K562 (cell line): ENCODE results near the gene BFSP2. TPM values are rescaled to one million over a fixed set of nuclear protein-coding genes. Genes with fewer than 3 reads are reported as not detected.

ENCODE experiments used
- ATAC-seq: fragments of 200-7000 bp; cut with Tn5 transposase; 3 replicates; pipeline ENCODE4 v1.9.1; 2020; ENCODE audit warnings: moderate library complexity
- BruUV-seq: library from RNA; stranded (reverse); fragments of 400-500 nt; replicated peaks from 2 replicates; lab custom pipeline; 2021; lab: Mats Ljungman, UMichigan
- CTCF ChIA-PET: fragments of 300-600 bp; formaldehyde crosslinking; extraction: SDS; loops from one replicate; lab custom pipeline; 2021; ENCODE audit warnings: low intra/inter-chr PET ratio; lab: Yijun Ruan, JAX
- POLR2A ChIA-PET: fragments of 300-600, 350-650 bp; sonication (Branson Sonifier 250); formaldehyde crosslinking; extraction: SDS; loops from one replicate; lab custom pipeline; 2021; ENCODE audit warnings: antibody characterized with exemption, inconsistent platforms; lab: Yijun Ruan, JAX
- DNase-seq, 4 experiments: peaks; one replicate each; pipeline versions ENCODE4 v3.0.0 to v3.0.0-alpha.2; 2011 to 2018; ENCODE audit warnings: low spot score in 3 of 4, mixed read lengths in 3 of 4; ENCODE audit errors: extremely low read depth in 1 of 4
- FAIRE-seq: peaks from 2 replicates; lab custom pipeline; 2011; peaks lifted over from hg19 to GRCh38; lab: Jason Lieb, UNC
- H2AFZ ChIP-seq: 2 replicates; pipeline ENCODE4 v1.6.0; 2011; ENCODE audit warnings: low read depth, low read length, control low read depth, inconsistent platforms
- H3K27ac ChIP-seq: fragments of 200-600 bp; 3 replicates; pipeline ENCODE4 v1.8.0; 2011; ENCODE audit warnings: low read depth, mild to moderate bottlenecking, control low read depth, inconsistent platforms, low read length, moderate library complexity, mixed read lengths; ENCODE audit errors: extremely low read depth
- H3K27me3 ChIP-seq, 2 experiments: fragments of 300-600 bp in 1 of 2; 2 replicates in 1 of 2; 3 replicates in 1 of 2; pipeline versions ENCODE4 v1.6.0 to v1.8.0; 2011; ENCODE audit warnings: inconsistent platforms in 2 of 2, low read length in 2 of 2, mild to moderate bottlenecking in 1 of 2, mixed read lengths in 1 of 2, moderate library complexity in 1 of 2; ENCODE audit not compliant: control insufficient read depth in 2 of 2, insufficient read depth in 2 of 2
- H3K36me3 ChIP-seq: fragments of 300-600 bp; 3 replicates; pipeline ENCODE4 v1.8.0; 2011; ENCODE audit warnings: mild to moderate bottlenecking, low read length, inconsistent platforms; ENCODE audit not compliant: control insufficient read depth, insufficient read depth
- H3K4me1 ChIP-seq, 2 experiments: fragments of 200-600 bp in 1 of 2; replicated peaks in 1 of 2; 2 replicates in 1 of 2; 3 replicates in 1 of 2; pipeline versions ENCODE4 v1.5.1 to v1.8.0; 2011; ENCODE audit warnings: inconsistent platforms in 2 of 2, low read length in 2 of 2, mild to moderate bottlenecking in 1 of 2, mixed read lengths in 1 of 2, moderate library complexity in 1 of 2; ENCODE audit not compliant: control insufficient read depth in 2 of 2, insufficient read depth in 2 of 2
- H3K4me2 ChIP-seq: 2 replicates; pipeline ENCODE4 v1.6.1; 2011; ENCODE audit warnings: low read length, control low read depth, inconsistent platforms, mixed read lengths; ENCODE audit not compliant: insufficient read depth
- H3K4me3 ChIP-seq: fragments of 200-600 bp; sonication (generic), shearing (Covaris generic); 2 replicates; pipeline ENCODE4 v1.5.1; 2016; ENCODE audit warnings: control low read depth, inconsistent platforms
- H3K79me2 ChIP-seq: fragments of 200-600 bp; 3 replicates; pipeline ENCODE4 v1.8.0; 2011; ENCODE audit warnings: low read length, inconsistent platforms; ENCODE audit not compliant: control insufficient read depth, insufficient read depth
- H3K9ac ChIP-seq, 2 experiments: 2 replicates each; pipeline versions ENCODE4 v1.6.0 to v1.6.1; 2011; ENCODE audit warnings: low read depth in 2 of 2, low read length in 2 of 2, control low read depth in 1 of 2, inconsistent platforms in 1 of 2, mild to moderate bottlenecking in 1 of 2, mixed read lengths in 1 of 2; ENCODE audit not compliant: insufficient read depth in 1 of 2
- H3K9me1 ChIP-seq: one replicate; pipeline ENCODE4 v1.6.0; 2011; ENCODE audit warnings: inconsistent platforms, mild to moderate bottlenecking, low read length, moderate library complexity; ENCODE audit not compliant: control insufficient read depth, insufficient read depth
- H3K9me3 ChIP-seq: replicated peaks from 2 replicates; pipeline ENCODE4 v1.5.1; 2011; ENCODE audit warnings: low read depth, low read length, inconsistent platforms; ENCODE audit not compliant: control insufficient read depth, insufficient read depth
- H4K20me1 ChIP-seq: replicated peaks from 2 replicates; pipeline ENCODE4 v1.6.1; 2011; ENCODE audit warnings: low read length, inconsistent platforms, mixed read lengths; ENCODE audit not compliant: control insufficient read depth, insufficient read depth
- CCNT2 ChIP-seq: IDR thresholded peaks from 2 replicates; pipeline ENCODE4 v1.6.1; 2011; ENCODE audit warnings: borderline replicate concordance, low read depth, mild to moderate bottlenecking, moderate library complexity, mixed read lengths, low read length; ENCODE audit not compliant: insufficient read length; ENCODE audit errors: extremely low read depth
- GTF2F1 ChIP-seq: IDR thresholded peaks from 2 replicates; pipeline ENCODE4 v1.6.1; 2011; ENCODE audit warnings: low read depth, low read length, improper control_type of control experiment
- HNRNPH1 ChIP-seq: fragments of 200-400 bp; formaldehyde crosslinking; optimal IDR thresholded peaks from 2 replicates; pipeline ENCODE3; 2017; ENCODE audit warnings: low read depth, mild to moderate bottlenecking, low read length, moderate library complexity
- L3MBTL2 ChIP-seq: fragments of 450-650 bp; IDR thresholded peaks from 2 replicates; pipeline ENCODE4 v1.6.1; 2016; ENCODE audit warnings: mild to moderate bottlenecking, moderate library complexity
- PHTF2 ChIP-seq: fragments of 250-450 bp; sonication (Bioruptor Pico); IDR thresholded peaks from 2 replicates; pipeline ENCODE4 v1.5.0; 2021; ENCODE audit warnings: mild to moderate bottlenecking
- PYGO2 ChIP-seq: fragments of 450-650 bp; IDR thresholded peaks from 2 replicates; pipeline ENCODE4 v1.6.1; 2016; ENCODE audit warnings: mild to moderate bottlenecking, missing genetic modification characterization, moderate library complexity, missing compliant biosample characterization
- SMAD3 ChIP-seq: fragments of 450-650 bp; formaldehyde crosslinking; conservative IDR thresholded peaks from 2 replicates; pipeline ENCODE4 v1.4.0; 2020; ENCODE audit warnings: mild to moderate bottlenecking
- SMC3 ChIP-seq: conservative IDR thresholded peaks from 2 replicates; pipeline ENCODE4 v1.6.1; 2011; ENCODE audit warnings: low read depth, low read length, improper control_type of control experiment; ENCODE audit not compliant: insufficient read depth
- SREBF1 ChIP-seq: fragments of 150-350 bp; IDR thresholded peaks from 2 replicates; pipeline ENCODE4 v1.6.1; 2014; ENCODE audit warnings: antibody characterized with exemption, low read depth, low read length, borderline replicate concordance
- TAF7 ChIP-seq: fragments of 450-650 bp; IDR thresholded peaks from 2 replicates; pipeline ENCODE4 v1.6.1; 2016; ENCODE audit warnings: missing genetic modification characterization, missing compliant biosample characterization
- TSC22D4 ChIP-seq: fragments of 450-650 bp; IDR thresholded peaks from 2 replicates; pipeline ENCODE4 v1.6.1; 2016; ENCODE audit warnings: missing genetic modification characterization, missing biosample characterization, control low read depth
- ZKSCAN3 ChIP-seq: fragments of 250-450 bp; sonication (Bioruptor Pico); IDR thresholded peaks from 2 replicates; pipeline ENCODE4 v1.4.0; 2020
- ZNF398 ChIP-seq: fragments of 250-450 bp; sonication (Bioruptor Pico); IDR thresholded peaks from 2 replicates; pipeline ENCODE4 v1.8.0; 2021; ENCODE audit warnings: moderate library complexity, mild to moderate bottlenecking, inconsistent platforms
- ZNF408 ChIP-seq: fragments of 250-450 bp; sonication (Bioruptor Pico); IDR thresholded peaks from 2 replicates; pipeline ENCODE4 v1.4.0; 2020; ENCODE audit warnings: low read depth, mild to moderate bottlenecking, moderate library complexity
- ZNF695 ChIP-seq: fragments of 450-650 bp; formaldehyde crosslinking; IDR thresholded peaks from 2 replicates; pipeline ENCODE4 v1.4.0; 2020; ENCODE audit warnings: mild to moderate bottlenecking, moderate library complexity
- WGBS: fragments of 100-300 bp; shearing (Covaris generic); methylation state at CpG from one replicate; pipeline ENCODE4 v1.1.6; 2016; ENCODE audit warnings: low coverage, mixed read lengths; ENCODE audit not compliant: insufficient coverage; ENCODE audit errors: missing lambda C conversion rate; 5-methylcytosine and 5-hydroxymethylcytosine counted together
- in situ Hi-C: fragments of 300-500 bp; cut with MboI; formaldehyde crosslinking; loops from 4 replicates; pipeline ENCODE4 v1.15.0; 2018; ENCODE audit warnings: inconsistent platforms, mixed read lengths
- intact Hi-C: fragments of 100-400 bp; cut with micrococcal nuclease; formaldehyde crosslinking; loops from 2 replicates; pipeline ENCODE4 v1.14.2; 2022
- polyA plus RNA-seq, 8 experiments: library from polyadenylated mRNA; depleted of rRNA in 4 of 8; stranded (reverse) in 5 of 8; unstranded in 3 of 8; fragments of >200 nt; fragmentation: Nextera tagmentation in 2 of 8; fragmentation: Illumina TruSeq in 1 of 8; extraction: Ambion mirVana in 2 of 8; extraction: Trizol in 1 of 8; gene quantifications; 2 replicates each; pipeline versions ENCODE4 v1.2.1 to v1.2.3, GENCODE V29; 2011 to 2014; ENCODE audit warnings: inconsistent platforms in 1 of 8, missing spikeins in 1 of 8
- total RNA-seq, 7 experiments: library from RNA; depleted of rRNA in 6 of 7; stranded (reverse); fragments of >200 nt in 6 of 7; fragmentation: Illumina TruSeq in 2 of 7; extraction: Trizol in 2 of 7; gene quantifications; 2 replicates each; pipeline versions ENCODE4 v1.2.1 to v1.2.3, GENCODE V29; 2011 to 2021; ENCODE audit warnings: low replicate concordance in 1 of 7
- TF ChIP-seq, protein P1 (sequence below): sonication (generic); formaldehyde crosslinking; IDR thresholded peaks from 2 replicates; pipeline ENCODE4 v1.8.0; 2022; ENCODE audit warnings: missing genetic modification reagents, mild to moderate bottlenecking, borderline replicate concordance

BFSP2 gene
- total and polyA plus RNA-seq, 9 of the 15 experiments (the other 6 are each of a cell fraction or from before 2014, with no cell fraction given): not detected

DNA sequence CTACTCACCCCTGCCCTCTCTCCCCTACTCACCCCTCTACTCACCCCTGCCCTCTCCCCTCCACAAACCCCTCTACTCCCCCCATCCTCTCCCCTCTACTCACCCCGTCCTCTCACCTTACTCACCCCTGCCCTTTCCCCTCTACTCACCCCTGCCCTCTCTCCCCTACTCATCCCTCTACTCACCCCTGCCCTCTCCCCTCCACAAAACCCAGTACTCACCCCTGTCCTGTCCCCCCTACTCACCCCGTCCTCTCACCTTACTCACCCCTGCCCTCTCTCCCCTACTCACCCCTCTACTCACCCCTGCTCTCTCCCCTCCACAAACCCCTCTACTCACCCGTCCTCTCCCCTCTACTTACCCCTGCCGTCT lies 14.2 kb downstream of the BFSP2 start:
- FAIRE-seq (no peak), DNase-seq (no peak), ATAC-seq (no peak)
- no peaks in the 10 kb centered on the region for H4K20me1 ChIP-seq
- no CpG with 5 or more reads among the region's 4 CpGs for WGBS
- ChIA-PET CTCF (no interaction called here), POLR2A (no interaction called here)
- no peaks in the 10 kb centered on the region for H3K9me1 ChIP-seq
- no peak overlapping the region for H3K4me3 ChIP-seq
- no peaks in the 10 kb centered on the region for H3K9me3 ChIP-seq
- H3K27me3 ChIP-seq: peaks cover 2 to 11% of the 10 kb centered on the region in 2 experiments; a peak in 3 of 5 replicates
- H3K4me1 ChIP-seq: peaks cover 0 to 3% of the 10 kb centered on the region in 2 experiments; a peak in 1 of 5 replicates
- no peak overlapping the region for H2AFZ ChIP-seq
- H3K79me2 ChIP-seq: no peaks in the 10 kb centered on the region
- intact Hi-C loops: no loop called here
- H3K27ac ChIP-seq: no peak overlapping the region
- BruUV-seq: no TSS peak
- no peak overlapping the region for H3K4me2 ChIP-seq
- no peak overlapping the region for H3K9ac ChIP-seq
- TF ChIP-seq SMAD3 (CRISPR knock-in tag): no peak
- TF ChIP-seq, protein P1, sequence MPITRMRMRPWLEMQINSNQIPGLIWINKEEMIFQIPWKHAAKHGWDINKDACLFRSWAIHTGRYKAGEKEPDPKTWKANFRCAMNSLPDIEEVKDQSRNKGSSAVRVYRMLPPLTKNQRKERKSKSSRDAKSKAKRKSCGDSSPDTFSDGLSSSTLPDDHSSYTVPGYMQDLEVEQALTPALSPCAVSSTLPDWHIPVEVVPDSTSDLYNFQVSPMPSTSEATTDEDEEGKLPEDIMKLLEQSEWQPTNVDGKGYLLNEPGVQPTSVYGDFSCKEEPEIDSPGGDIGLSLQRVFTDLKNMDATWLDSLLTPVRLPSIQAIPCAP (CRISPR knock-in tag): no peak
- TF ChIP-seq ZNF398 (CRISPR knock-in tag): no peak
- TF ChIP-seq L3MBTL2: no peak
- TF ChIP-seq TSC22D4 (tag): no peak
- no peak for TF ChIP-seq ZNF408 (CRISPR knock-in tag)
- TF ChIP-seq SMC3: no peak
- TF ChIP-seq PYGO2 (tag): no peak
- TF ChIP-seq SREBF1: no peak
- TF ChIP-seq PHTF2 (CRISPR knock-in tag): no peak
- TF ChIP-seq HNRNPH1: no peak
- TF ChIP-seq ZNF695 (CRISPR knock-in tag): no peak
- TF ChIP-seq ZKSCAN3: no peak
- TF ChIP-seq TAF7 (tag): no peak
- no peak for TF ChIP-seq GTF2F1
- no peak for TF ChIP-seq CCNT2
- TF ChIP-seq, all 486 proteins: peak for 0
- in situ Hi-C loops: no loop called here
- H3K36me3 ChIP-seq: no peaks in the 10 kb centered on the region
